Effector CD8-positive, alpha-beta T cell (primary cell): ENCODE results near the gene CHAF1B.
"Not testable (repeated sequence)": the region's sequence is repeated elsewhere in the genome, so short reads cannot be mapped to it uniquely, and the experiment has no call there.

Experiments used
- DNase-seq: peaks from one replicate; lab custom pipeline; 2025; lab: John Stamatoyannopoulos, UW

The CHAF1B gene

GRCh38 chr21:36388835-36389234 is 3.6 kb downstream of the CHAF1B start:
- DNase-seq = no peak

DNA sequence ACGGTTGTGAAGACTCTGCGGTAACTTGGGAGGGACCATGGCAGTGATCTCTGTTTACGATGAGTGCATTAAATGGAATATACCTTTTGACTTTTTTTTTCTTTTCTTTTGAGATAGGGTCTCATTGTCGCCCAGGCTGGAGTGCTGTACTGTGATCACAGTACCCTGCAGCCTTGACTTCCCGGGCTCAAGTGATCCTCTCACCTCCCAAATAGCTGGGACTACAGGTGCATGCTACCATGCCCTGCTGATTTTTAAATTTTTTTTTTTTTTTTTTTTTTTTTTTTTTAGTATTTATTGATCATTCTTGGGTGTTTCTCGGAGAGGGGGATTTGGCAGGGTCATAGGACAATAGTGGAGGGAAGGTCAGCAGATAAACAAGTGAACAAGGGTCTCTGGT is 6.5 kb downstream of the CHAF1B start:
- DNase-seq = not testable (repeated sequence)

GRCh38 chr21:36395353-36396111 is 10.3 kb downstream of the CHAF1B start:
- DNase-seq = no peak

GRCh38 chr21:36396325-36396724 is 11.1 kb downstream of the CHAF1B start:
- no peak for DNase-seq

- no peak for DNase-seq
Observed at GRCh38 chr21:36396971-36397370, 11.8 kb downstream of the CHAF1B start.

GRCh38 chr21:36397606-36398005 is 12.4 kb downstream of the CHAF1B start:
- no peak for DNase-seq

- DNase-seq = not testable (repeated sequence)
Observed at GRCh38 chr21:36399736-36400135, 14.5 kb downstream of the CHAF1B start.

GRCh38 chr21:36400719-36401118 is 15.5 kb downstream of the CHAF1B start:
- DNase-seq = no peak

GRCh38 chr21:36402339-36402738 is 17.1 kb downstream of the CHAF1B start:
- no peak for DNase-seq

GRCh38 chr21:36403713-36404112 is 18.5 kb downstream of the CHAF1B start:
- DNase-seq = no peak

GRCh38 chr21:36408568-36408967 is 23.4 kb downstream of the CHAF1B start:
- DNase-seq = no peak

- no peak for DNase-seq
Observed at GRCh38 chr21:36411301-36411700, 26.1 kb downstream of the CHAF1B start.

DNA sequence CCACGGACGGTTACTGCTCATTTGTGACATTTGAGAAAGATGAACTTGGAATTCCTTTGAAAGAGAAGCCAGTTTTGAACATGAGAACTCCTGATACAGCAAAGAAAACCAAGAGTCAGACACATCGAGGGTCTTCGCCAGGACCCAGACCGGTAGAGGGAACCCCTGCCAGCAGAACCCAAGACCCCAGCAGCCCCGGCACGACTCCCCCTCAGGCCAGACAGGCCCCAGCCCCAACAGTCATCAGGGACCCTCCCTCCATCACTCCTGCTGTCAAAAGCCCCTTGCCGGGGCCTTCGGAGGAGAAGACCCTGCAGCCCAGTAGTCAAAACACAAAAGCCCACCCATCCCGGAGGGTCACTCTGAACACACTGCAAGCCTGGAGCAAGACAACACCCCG is 27.7 kb downstream of the CHAF1B start:
- no peak for DNase-seq

DNA sequence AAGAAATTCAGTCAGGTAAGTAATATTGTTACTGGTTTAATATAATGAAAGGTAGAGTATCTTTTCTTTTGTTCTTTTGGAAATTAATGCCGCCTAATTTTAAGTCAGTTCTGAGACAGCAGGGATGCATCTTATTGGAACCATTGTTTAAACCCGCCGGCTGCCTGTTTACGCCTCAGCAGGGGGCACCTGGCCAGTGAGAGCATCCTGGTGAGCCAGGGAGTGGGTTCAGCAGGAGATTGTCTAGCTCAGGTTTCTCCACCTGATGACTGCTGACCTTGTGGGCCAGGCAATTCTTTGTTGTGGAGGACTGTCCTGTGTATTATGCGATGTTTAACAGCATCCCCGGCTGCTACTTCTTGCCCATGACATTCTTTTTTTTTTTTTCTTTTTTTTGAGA is 30.2 kb downstream of the CHAF1B start:
- no peak for DNase-seq

DNA sequence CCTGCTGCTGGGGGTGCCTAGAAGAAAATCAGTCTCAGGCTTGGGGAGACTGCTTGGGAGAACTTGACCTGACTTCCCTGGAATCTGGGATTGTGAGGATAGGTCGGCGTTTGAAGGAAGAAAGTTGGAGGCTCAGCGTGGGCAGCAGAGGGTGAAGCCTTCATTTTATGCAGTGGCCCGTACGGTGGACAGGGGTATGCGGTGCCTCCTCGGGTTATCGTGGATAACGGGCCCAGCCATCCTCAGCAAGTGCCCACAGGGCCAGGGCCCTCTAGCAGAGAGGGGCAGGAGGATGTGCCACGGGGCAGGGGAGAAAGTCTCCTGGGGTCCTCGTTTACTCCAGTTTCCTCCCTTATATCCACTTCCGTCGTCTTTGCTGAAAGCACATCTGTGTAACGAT is 34.0 kb downstream of the CHAF1B start:
- DNase-seq = no peak

DNA sequence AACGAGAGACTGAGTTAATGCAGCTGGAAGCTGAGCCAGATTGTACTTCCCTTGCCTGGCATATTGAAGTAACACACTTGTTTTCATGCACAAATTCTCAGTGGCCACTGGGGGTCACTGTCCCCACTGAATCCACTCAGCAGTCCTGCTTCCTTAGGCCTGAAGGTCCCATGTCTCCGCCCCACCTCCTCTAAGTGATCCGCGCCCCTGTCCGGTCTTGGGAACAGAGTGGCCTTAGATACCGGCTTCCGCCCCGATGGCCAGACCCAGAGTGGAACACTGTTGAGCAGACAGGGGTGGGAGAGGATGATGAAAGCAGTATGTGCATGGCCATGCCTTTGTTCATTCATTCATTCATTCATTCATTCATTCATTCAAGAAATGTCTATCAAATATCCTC is 34.8 kb downstream of the CHAF1B start:
- no peak for DNase-seq

DNA sequence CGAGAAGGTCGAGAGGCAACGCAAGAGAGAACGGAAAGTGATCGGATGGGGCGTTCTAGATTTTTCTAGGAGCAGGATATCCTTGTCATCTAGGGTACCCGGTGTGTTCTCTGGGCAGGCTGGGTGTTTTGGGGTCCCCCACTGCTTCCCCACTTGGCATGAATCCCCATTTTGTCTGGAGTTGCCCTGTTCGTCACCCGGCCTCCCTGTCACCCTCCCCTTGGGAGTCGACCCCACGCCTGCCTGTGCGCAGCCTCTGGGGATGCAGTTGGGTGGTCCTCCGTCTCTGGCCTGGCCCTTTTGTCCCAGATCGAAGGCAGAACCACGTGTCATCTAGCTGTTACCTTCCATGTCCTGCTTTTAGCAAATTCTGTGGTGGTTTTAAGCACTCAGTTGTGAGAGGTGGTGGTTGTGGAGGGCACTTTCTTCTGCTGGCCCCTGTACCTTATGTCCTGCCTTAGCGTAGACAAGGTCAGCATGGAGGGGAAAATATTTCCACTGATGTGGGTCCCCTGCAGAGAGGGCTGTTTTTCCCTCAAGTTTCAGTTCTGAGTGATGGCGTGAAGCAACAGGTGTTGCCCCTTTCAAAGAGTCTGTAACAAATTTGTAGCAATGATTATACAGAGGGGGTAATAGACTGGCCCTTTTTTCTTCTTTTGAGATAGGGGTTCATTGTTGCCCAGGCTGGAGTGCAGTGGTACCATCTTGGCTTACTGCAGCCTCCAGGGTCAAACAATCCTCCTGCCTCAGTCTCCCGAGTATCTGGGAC is 35.6 kb downstream of the CHAF1B start:
- no peak for DNase-seq

GRCh38 chr21:36422279-36423098 is 37.3 kb downstream of the CHAF1B start:
- no peak for DNase-seq

DNA sequence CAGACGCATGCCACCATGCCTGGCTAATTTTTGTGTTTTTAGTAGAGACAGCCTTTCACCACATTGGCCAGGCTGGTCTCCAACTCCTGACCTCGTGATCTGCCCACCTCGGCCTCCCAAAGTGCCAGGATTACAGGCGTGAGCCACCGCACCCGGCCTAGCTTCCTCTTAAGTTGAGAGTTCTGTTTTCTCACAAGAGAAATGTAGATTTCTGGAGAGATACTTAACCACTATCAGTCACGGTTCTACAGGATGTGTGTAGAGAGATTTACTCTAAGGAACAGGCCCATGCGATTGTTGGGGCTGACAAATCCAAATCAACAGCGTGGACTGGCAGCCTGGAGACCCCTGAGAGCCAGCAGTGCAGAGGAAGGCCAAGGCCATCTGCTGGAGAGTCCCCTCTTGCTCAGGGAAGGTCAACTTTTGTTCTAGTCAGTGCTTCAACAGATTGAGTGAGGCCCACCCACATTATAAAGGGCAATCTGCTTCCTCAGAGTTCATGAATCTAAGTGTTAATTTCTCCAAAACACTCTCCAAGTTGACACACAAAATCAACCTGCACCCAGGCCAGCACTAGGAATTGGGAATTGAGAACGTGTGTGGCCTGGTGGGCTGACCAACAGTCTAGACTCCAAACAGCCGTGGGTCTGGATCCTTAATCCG is 38.7 kb downstream of the CHAF1B start:
- no peak for DNase-seq

GRCh38 chr21:36424592-36424991 is 39.4 kb downstream of the CHAF1B start:
- DNase-seq = no peak

- no peak for DNase-seq
Observed at GRCh38 chr21:36425286-36425685, 40.1 kb downstream of the CHAF1B start.

DNA sequence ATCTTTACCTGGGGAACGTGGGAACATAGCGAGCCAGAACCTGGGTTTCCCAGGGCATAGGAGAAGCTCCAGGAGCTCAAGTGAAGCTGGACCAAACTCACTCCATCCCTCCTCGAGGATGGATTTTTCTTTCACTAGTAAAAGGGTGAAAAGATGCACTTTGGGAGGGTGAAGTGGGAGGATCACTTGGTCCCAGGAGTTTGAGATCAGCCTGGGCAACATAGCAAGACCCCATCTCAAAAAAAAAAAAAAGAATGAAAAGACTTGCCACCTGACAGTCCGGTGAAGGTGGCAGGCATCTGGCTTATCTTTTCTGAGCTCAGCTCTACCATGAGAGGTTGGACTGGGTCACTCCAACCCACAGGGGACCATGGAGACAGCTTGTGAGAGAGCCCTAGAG is 42.3 kb downstream of the CHAF1B start:
- no peak for DNase-seq
